CD1c-positive myeloid dendritic cell (primary cell): ENCODE data around the gene ACTL6B.
A peak's percentile ranks its signal among the peaks of the same experiment; 100 is the strongest.
"Not testable (repeated sequence)": the region's sequence is repeated elsewhere in the genome, so short reads cannot be mapped to it uniquely, and the experiment has no call there.

Source experiments
- DNase-seq: peaks from one replicate; pipeline ENCODE4 v3.0.0-alpha.2; 2016; ENCODE audit errors: extremely low spot score

The ACTL6B gene

DNA sequence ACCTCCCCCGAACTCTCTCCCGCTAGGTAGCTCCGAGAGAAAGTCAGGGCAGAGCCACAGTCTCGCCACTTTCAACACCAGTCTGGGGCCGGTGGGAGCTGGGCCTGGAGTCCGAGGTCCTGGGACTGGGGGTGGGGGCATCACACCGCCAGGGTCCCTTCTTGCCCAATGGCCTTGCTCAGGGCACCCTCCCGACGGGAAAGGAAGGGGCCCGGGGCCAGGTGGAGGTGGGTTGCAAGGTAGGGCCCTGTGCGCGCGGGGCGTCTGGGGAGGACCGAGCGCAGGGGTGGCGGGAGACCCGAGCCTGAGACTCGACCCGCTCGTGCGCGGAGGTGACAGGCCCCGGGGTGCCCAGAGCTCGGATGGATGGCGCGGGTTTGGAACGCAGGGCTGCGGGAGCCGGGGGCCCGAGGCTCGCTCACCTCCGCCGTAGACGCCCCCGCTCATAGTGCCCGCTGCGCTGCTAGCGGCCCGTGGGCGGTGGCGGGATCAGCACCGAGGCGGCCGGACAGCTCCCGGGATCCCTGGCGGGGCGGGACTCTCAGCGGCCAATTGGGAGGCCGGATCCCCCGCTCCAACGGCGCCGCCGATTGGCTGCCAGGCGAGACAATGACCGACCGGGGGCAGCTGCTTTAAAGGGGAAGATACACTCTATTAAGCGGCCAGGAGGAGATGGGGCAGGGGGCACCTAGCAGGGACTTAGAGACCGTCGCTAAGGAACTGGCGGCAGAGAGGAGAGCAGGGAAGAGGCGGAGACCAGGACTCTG lies at the start of gene ACTL6B:
ACTL6B (minus strand) TSS at position 541 of the 767 bp plus-strand sequence; CDS start at position 447, 94 bp downstream.
- DNase-seq: peak; percentile 76

- peak; percentile 80 for DNase-seq
Measured at GRCh38 chr7:100705320-100705752, 49.1 kb upstream of the ACTL6B start.

DNA sequence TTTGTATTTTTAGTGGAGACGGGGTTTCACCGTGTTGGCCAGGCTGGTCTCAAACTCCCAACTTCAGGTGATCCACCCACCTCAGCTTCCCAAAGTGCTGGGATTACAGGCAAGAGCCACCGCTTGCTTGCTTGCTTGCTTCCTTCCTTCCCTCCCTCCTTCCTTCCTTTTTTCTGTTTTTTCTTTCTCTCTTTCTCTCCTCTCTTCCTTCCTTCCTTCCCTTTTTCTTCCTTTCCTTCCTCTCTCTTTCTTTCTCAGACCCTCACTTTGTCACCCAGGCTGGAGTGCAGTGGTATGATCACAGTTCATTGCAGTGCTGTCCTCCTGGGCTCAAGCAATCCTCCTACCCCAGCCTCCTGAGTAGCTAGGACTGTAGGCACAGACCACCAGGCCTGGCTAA lies 44.8 kb upstream of the ACTL6B start:
- DNase-seq: not testable (repeated sequence)

GRCh38 chr7:100699018-100699417 lies 42.8 kb upstream of the ACTL6B start:
- DNase-seq: no peak

- no peak for DNase-seq
Measured at GRCh38 chr7:100696123-100696521, 39.9 kb upstream of the ACTL6B start.

DNA sequence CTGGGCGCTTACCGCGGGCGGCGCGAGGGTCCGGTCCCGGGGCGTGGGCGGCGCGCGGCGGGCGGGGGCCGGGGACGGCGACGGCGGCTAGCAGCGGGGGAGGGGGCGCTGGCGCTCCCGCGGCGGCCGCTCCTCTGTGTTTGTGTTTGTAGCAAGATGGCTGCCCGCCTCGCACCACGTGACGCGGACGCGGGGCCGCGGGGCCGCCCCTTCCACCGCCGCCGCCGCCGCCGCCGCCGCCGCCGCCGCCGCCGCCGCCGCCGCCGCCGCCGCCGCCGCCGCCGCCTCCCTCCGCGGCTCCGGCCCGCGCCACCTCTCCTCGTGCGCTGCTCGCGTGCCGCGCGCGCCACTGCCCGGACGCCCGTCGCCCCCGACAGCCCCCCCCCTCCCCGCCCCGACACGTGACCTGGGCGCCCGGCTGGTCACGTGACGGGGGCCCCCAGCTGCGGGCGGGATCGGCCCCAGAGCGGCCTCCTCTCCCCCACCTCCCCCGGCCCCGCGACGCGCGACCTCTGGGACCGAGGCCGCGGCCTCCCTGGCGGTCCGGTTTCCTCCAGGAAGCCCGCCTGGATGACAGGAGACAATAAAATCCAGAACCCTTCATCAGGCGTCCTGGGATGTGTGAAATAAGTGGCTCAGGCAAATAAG lies 38.0 kb upstream of the ACTL6B start, which contains the start of gene GIGYF1:
GIGYF1 (minus strand) TSS at position 153 of the 648 bp plus-strand sequence. CDS start 6,012 bp downstream, outside the sequence.
- DNase-seq: peak; percentile 79

DNA sequence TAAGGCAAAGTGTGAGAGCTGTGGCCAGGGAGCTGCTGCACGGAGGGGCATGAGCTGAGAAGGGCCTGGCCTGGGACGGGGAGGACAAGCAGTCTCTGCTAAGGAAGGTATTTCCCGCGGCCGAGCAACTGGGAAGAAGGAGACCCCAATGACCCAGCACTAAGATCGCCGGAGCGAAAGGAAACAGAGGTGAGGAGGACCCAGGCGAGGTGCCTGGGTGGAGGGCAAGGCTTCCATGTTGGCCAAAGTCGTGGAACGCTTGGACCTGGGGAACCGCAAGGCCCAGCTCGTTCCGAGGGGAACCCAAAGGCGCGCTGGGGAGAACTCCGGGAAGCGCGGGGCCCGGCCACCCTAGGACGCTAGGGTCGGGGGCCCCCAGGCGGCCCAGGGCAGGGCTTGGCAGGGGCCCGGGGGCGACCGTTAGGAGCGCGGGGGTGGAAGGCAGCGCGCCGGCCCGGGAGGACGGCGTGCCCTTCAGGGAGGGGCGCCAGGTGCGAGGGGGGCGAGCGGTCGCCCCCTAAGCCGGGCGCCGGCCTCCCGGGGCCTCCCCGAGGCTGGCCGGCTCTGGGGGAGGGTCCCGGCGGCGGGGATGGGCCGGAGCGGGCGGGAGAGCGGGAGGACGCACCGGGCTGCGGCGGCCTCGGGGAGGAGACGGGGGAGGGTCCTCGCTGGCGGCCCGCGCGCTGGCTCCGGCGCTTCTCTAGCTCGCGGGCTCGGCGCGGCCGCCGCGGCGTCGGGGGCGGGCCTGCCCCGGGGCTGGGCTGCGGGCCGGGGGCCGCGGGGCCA lies 37.3 kb upstream of the ACTL6B start:
- DNase-seq: peak; percentile 10

DNA sequence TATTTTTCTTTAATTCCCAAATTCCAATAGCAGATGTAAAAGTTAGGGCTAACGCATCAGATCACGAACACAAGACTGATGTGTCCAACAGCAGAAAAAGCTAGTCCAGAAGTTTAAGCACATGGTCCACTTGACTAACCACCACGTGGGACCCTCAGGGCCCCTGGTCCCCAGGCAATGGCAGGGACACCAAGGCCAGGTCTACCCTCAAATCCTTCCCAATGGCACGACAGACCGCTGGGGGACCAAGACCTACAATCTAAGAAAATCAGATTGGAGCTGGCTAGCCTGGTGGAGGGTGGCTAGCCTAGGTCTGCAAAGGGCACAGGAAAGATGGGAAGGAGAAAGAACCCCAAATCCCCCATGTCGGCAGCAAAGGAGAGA lies 36.3 kb upstream of the ACTL6B start:
- no peak for DNase-seq

- DNase-seq: peak; percentile 86
Measured at GRCh38 chr7:100691676-100692577, 35.7 kb upstream of the ACTL6B start.

DNA sequence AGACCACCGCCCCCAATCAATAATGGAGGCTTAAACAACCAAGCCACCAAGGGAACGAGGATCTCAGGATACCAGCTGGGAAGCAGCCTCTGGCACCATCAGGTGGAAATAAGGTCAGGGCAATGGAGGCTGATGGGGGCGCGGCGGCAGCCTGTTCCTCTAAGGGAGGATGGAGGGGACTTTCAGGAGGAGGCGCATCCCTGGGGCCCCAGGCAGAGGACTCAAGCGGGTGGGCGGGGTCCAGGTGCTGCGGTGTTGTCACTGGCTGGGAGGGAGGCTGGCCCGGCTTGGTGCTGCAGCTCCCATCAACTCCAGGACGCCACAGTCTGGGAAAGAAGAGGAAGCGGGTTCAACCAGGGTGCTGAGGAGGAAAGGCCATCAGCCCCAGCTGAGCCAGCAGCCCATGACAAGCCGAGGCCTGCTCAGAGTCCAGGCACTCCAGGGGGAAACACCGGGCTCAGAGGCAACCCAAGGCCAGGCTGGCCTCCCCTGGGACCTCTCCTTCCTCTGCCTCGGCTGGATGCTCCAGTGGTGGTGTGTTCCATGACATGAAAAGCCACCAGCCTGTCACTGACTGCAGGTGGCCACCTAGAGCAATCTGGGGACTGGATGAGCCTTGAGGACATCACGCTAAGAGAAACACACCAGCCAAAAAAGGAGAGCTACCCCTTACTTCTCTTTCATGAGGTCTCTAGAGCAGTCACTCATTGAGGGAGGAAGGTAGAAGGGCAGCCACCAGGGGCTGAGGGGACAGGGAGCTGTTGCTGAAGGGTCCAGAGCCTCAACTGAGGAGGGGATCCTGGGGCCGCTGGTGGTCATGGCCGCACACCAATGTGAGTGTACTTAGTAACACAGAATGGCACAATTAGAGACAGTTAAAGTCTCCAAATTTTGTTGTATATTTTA lies 33.2 kb upstream of the ACTL6B start:
- DNase-seq: no peak

GRCh38 chr7:100688326-100688860 lies 32.1 kb upstream of the ACTL6B start:
- no peak for DNase-seq

GRCh38 chr7:100687751-100688300 lies 31.6 kb upstream of the ACTL6B start:
- DNase-seq: peak; percentile 15

DNA sequence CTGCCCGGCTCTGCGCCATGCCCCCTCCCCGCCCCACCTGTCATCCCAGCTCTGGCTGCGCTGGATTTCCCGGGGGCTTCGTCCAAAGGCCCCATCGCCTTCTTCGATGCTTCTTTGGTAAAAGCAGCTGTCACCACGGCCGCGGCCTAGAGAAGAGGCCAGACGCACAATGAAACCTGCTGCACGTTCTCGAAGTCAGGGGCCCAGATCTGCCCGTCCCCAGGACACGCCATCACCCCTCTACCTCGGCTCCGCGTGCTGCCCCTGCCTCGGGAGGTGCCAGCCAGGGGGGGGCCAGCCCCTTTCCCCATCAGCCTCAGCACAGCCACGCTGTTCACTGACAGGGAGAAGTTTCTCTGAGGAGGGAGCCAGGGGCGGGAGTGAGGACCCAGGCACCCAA lies 31.0 kb upstream of the ACTL6B start:
- no peak for DNase-seq

DNA sequence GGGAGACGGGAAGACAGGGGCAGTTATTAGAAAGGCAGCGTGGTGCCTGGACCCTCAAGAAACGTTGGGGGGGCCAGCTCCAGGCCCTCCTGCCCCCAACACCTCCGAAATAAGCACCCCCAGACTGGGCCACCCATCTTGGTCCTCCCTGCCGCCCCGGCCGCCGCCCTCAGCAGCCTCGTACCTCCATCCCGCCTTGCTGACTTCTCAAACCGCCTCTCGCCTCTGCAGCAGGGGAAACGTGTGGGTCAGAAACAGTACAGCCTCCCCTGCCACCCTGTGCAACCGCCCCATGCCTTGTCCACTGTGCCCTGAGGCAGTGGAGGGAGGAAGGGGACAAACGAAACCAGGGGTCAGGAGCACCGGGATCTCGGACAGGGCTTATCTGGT lies 30.6 kb upstream of the ACTL6B start:
- no peak for DNase-seq

- no peak for DNase-seq
Measured at GRCh38 chr7:100686201-100686821, 30.1 kb upstream of the ACTL6B start.

DNA sequence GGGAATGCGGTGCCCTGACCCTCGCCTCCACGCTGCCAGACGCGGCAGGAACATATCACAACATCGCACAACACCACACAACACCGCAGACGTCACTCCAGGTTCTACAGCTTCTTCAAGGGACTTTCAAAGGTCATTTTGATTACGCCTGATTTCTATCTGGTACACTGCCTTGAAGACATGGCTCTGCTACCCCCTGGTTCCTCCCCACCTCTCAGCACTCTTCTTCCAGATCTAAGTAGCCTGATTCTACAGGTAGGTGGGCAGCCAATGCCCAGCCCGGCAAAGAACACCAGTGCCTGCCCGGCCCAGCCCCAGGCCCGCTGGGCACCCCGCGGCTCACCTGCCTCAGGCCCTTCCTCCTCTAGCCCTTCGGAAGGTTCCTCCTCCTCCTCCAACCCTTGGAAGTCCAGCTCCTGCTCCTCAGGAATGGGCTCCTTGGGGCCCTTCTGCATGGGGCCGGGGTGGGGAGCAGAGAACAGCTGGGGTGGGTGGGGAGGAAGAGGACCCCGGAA lies 29.4 kb upstream of the ACTL6B start:
- no peak for DNase-seq

- no peak for DNase-seq
Measured at GRCh38 chr7:100685049-100685605, 28.9 kb upstream of the ACTL6B start.

DNA sequence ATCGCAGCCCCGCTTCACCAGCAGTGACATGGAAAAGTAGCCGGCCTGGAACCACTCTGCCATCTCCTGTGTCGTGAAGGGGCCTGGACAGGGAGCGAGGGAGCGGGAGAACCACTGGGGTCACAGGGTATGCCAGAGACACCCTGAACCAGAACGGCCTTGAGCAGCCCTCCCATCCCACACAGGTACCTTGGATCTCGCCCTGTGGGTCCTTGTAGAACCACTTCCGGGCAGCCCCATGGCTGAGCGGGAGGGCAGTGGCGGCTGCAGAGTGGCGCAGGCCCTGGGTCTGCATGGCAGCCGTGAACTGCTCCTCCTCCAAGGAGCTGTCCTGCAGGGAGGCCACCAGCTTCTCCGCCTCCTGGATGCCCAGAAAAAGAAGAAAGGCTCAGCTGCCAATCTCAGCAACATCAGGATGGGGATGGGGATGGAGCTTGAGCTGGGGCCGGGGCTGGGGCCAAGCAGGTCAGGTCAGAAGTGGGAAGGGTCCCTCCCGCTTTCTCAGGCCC lies 28.3 kb upstream of the ACTL6B start:
- DNase-seq: no peak
